A549 (cell line): ENCODE data around the gene ZBED3. TPM values are rescaled to one million over a fixed set of nuclear protein-coding genes. Genes with fewer than 3 reads are reported as not detected.

ENCODE experiments used
- ATAC-seq, 2 experiments: fragments of 200-7000 bp in 1 of 2; fragments of >200 bp in 1 of 2; cut with Nextera tagmentation in 1 of 2; cut with Tn5 transposase in 1 of 2; 3 replicates each; pipeline versions ENCODE4 v1.8.0 to v1.9.1; 2018 to 2020; ENCODE audit warnings: mild to moderate bottlenecking in 1 of 2, moderate library complexity in 1 of 2
- CTCF ChIA-PET: fragments of 300-600 bp; sonication (Branson Sonifier 250); formaldehyde crosslinking; extraction: SDS; loops from one replicate; lab custom pipeline; 2021; ENCODE audit warnings: antibody characterized with exemption, inconsistent platforms; lab: Yijun Ruan, JAX
- POLR2A ChIA-PET: fragments of 350-600 bp; formaldehyde crosslinking; extraction: SDS; loops from one replicate; lab custom pipeline; 2021; ENCODE audit warnings: antibody characterized with exemption, inconsistent platforms; lab: Yijun Ruan, JAX
- DNase-seq, 2 experiments: peaks; one replicate each; pipeline versions ENCODE4 v3.0.0 to v3.0.0-alpha.2; 2011 to 2016; ENCODE audit warnings: low read depth in 1 of 2, low spot score in 1 of 2
- FAIRE-seq: peaks from 2 replicates; lab custom pipeline; 2011; peaks lifted over from hg19 to GRCh38; lab: Jason Lieb, UNC
- H3K27ac ChIP-seq, 2 experiments: fragments of >200 bp; sonication (Bioruptor Twin); formaldehyde crosslinking; 3 replicates each; pipeline ENCODE4 v1.5.1; 2016 to 2017
- H3K4me1 ChIP-seq: fragments of >200 bp; sonication (Bioruptor Twin); formaldehyde crosslinking; 3 replicates; pipeline ENCODE4 v1.6.1; 2016
- H3K4me2 ChIP-seq: fragments of >200 bp; sonication (Bioruptor Twin); formaldehyde crosslinking; 3 replicates; pipeline ENCODE4 v1.6.1; 2016
- H3K4me3 ChIP-seq: fragments of >200 bp; sonication (Bioruptor Twin); formaldehyde crosslinking; 3 replicates; pipeline ENCODE4 v1.5.1; 2016
- H3K9me3 ChIP-seq: fragments of >200 bp; sonication (Bioruptor Twin); formaldehyde crosslinking; 3 replicates; pipeline ENCODE4 v1.6.1; 2016
- ATOH8 ChIP-seq: fragments of 250-450 bp; sonication (Bioruptor Pico); IDR thresholded peaks from 2 replicates; pipeline ENCODE4 v1.5.0; 2020; ENCODE audit warnings: low read depth, mild to moderate bottlenecking, moderate library complexity
- BHLHE40 ChIP-seq: IDR thresholded peaks from 2 replicates; pipeline ENCODE4 v1.6.1; 2012; ENCODE audit warnings: low read depth, low read length, inconsistent platforms
- CBX2 ChIP-seq: fragments of 200-600 bp; sonication (generic); IDR thresholded peaks from 2 replicates; pipeline ENCODE4 v1.6.1; 2016; ENCODE audit warnings: low read depth, mild to moderate bottlenecking, borderline replicate concordance
- CBX8 ChIP-seq: fragments of 200-600 bp; sonication (generic); IDR thresholded peaks from 2 replicates; pipeline ENCODE4 v1.6.1; 2016
- CEBPB ChIP-seq, 2 experiments: fragments of >200 bp in 1 of 2; sonication (Bioruptor Twin) in 1 of 2; formaldehyde crosslinking in 1 of 2; IDR thresholded peaks; 2 replicates each; pipeline ENCODE4 v1.6.1; 2012 to 2016
- CHD2 ChIP-seq: fragments of 150-350 bp; IDR thresholded peaks from 2 replicates; pipeline ENCODE4 v1.6.1; 2014; ENCODE audit warnings: low read length; ENCODE audit not compliant: partially characterized antibody
- CHD4 ChIP-seq: fragments of 200-600 bp; sonication (generic); IDR thresholded peaks from 2 replicates; pipeline ENCODE4 v1.6.1; 2016; ENCODE audit warnings: antibody characterized with exemption, mild to moderate bottlenecking, borderline replicate concordance
- CTCF ChIP-seq: fragments of >200 bp; sonication (Bioruptor Twin); formaldehyde crosslinking; IDR thresholded peaks from 3 replicates; pipeline ENCODE4 v1.5.1; 2016
- EHF ChIP-seq: fragments of 250-450 bp; sonication (Bioruptor Pico); IDR thresholded peaks from 2 replicates; pipeline ENCODE4 v1.5.0; 2020; ENCODE audit warnings: mild to moderate bottlenecking
- EP300 ChIP-seq, 2 experiments: fragments of >200 bp; sonication (Bioruptor Twin); formaldehyde crosslinking; IDR thresholded peaks; 2 replicates in 1 of 2; 3 replicates in 1 of 2; pipeline ENCODE4 v1.6.1; 2016 to 2017
- FOSB ChIP-seq: fragments of 250-450 bp; sonication (Bioruptor Pico); IDR thresholded peaks from 2 replicates; pipeline ENCODE4 v1.5.0; 2020; ENCODE audit warnings: mild to moderate bottlenecking, moderate library complexity
- FOSL2 ChIP-seq, 2 experiments: fragments of 450-650 bp in 1 of 2; fragments of >200 bp in 1 of 2; sonication (Bioruptor Twin) in 1 of 2; formaldehyde crosslinking; IDR thresholded peaks; 2 replicates each; pipeline versions ENCODE4 v1.5.0 to v1.6.1; 2016 to 2020; ENCODE audit warnings: mild to moderate bottlenecking in 1 of 2, moderate library complexity in 1 of 2
- GATA3 ChIP-seq: IDR thresholded peaks from 2 replicates; pipeline ENCODE4 v1.6.1; 2012; ENCODE audit warnings: borderline replicate concordance
- HDAC2 ChIP-seq: fragments of 200-600 bp; sonication (generic); IDR thresholded peaks from 2 replicates; pipeline ENCODE4 v1.6.1; 2016
- HEYL ChIP-seq: fragments of 250-450 bp; sonication (Bioruptor Pico); IDR thresholded peaks from 2 replicates; pipeline ENCODE4 v1.8.0; 2021; ENCODE audit warnings: mild to moderate bottlenecking, moderate library complexity
- HOXB13 ChIP-seq: fragments of 250-450 bp; sonication (Bioruptor Pico); IDR thresholded peaks from 2 replicates; pipeline ENCODE4 v1.5.0; 2020; ENCODE audit warnings: low read depth, mild to moderate bottlenecking, moderate library complexity
- HOXB5 ChIP-seq: fragments of 250-450 bp; sonication (Bioruptor Pico); IDR thresholded peaks from 2 replicates; pipeline ENCODE4 v1.5.0; 2020; ENCODE audit warnings: mild to moderate bottlenecking, moderate library complexity
- JUN ChIP-seq, 2 experiments: fragments of >200 bp; sonication (Bioruptor Twin); formaldehyde crosslinking; IDR thresholded peaks; 2 replicates in 1 of 2; 3 replicates in 1 of 2; pipeline ENCODE4 v1.6.1; 2016 to 2017
- JUNB ChIP-seq: fragments of >200 bp; sonication (Bioruptor Twin); formaldehyde crosslinking; IDR thresholded peaks from 2 replicates; pipeline ENCODE4 v1.6.1; 2016
- MAFK ChIP-seq: fragments of 450-650 bp; IDR thresholded peaks from 2 replicates; pipeline ENCODE4 v1.6.1; 2014; ENCODE audit not compliant: partially characterized antibody
- MYC ChIP-seq: IDR thresholded peaks from 2 replicates; pipeline ENCODE4 v1.6.1; 2012; ENCODE audit warnings: mild to moderate bottlenecking, inconsistent platforms, low read length, improper control_type of control experiment, borderline replicate concordance
- POLR2A ChIP-seq: IDR thresholded peaks from 2 replicates; pipeline ENCODE4 v1.6.1; 2012; ENCODE audit warnings: mild to moderate bottlenecking, low read length
- POLR2AphosphoS2 ChIP-seq: conservative IDR thresholded peaks from 2 replicates; pipeline ENCODE4 v1.6.1; 2012; ENCODE audit warnings: low read length, improper control_type of control experiment, inconsistent platforms
- RAD21 ChIP-seq, 2 experiments: fragments of >200 bp in 1 of 2; sonication (Bioruptor Twin) in 1 of 2; formaldehyde crosslinking in 1 of 2; IDR thresholded peaks in 1 of 2; conservative IDR thresholded peaks in 1 of 2; 2 replicates in 1 of 2; 3 replicates in 1 of 2; pipeline ENCODE4 v1.6.1; 2012 to 2018; ENCODE audit warnings: inconsistent platforms in 1 of 2
- RARB ChIP-seq: fragments of 250-450 bp; sonication (Bioruptor Pico); IDR thresholded peaks from 2 replicates; pipeline ENCODE4 v1.8.0; 2021; ENCODE audit warnings: mild to moderate bottlenecking, moderate library complexity
- RCOR1 ChIP-seq: fragments of 150-350 bp; IDR thresholded peaks from 2 replicates; pipeline ENCODE4 v1.6.1; 2014; ENCODE audit warnings: antibody characterized with exemption, low read length, low read depth
- RFX5 ChIP-seq: fragments of 450-650 bp; IDR thresholded peaks from 2 replicates; pipeline ENCODE4 v1.7.1; 2014; ENCODE audit warnings: antibody characterized with exemption, mild to moderate bottlenecking, moderate library complexity
- TP53 ChIP-seq: fragments of 250-450 bp; sonication (Bioruptor Pico); IDR thresholded peaks from 2 replicates; pipeline ENCODE4 v1.5.0; 2021; ENCODE audit warnings: mild to moderate bottlenecking, moderate library complexity
- ZC3H11A ChIP-seq: fragments of 450-650 bp; IDR thresholded peaks from 2 replicates; pipeline ENCODE4 v1.6.1; 2014; ENCODE audit warnings: antibody characterized with exemption, mild to moderate bottlenecking
- ZSCAN20 ChIP-seq: fragments of 250-450 bp; sonication (Bioruptor Pico); IDR thresholded peaks from 2 replicates; pipeline ENCODE4 v1.8.0; 2022; ENCODE audit warnings: mild to moderate bottlenecking, moderate library complexity
- WGBS: methylation state at CpG from one replicate; pipeline ENCODE4 v1.1.6; 2017; ENCODE audit errors: missing lambda C conversion rate; 5-methylcytosine and 5-hydroxymethylcytosine counted together
- polyA plus RNA-seq, 4 experiments: library from polyadenylated mRNA; depleted of rRNA in 3 of 4; stranded (reverse); fragments of >200 nt; fragmentation: RNase III in 1 of 4; extraction: RNeasy Plus Mini Kit Qiagen cat#74134 plus additional on column Dnase treatment in 1 of 4; gene quantifications; 2 replicates in 3 of 4; 3 replicates in 1 of 4; pipeline ENCODE4 v1.2.3, GENCODE V29; 2011 to 2017
- TF ChIP-seq, protein P1 (sequence below): IDR thresholded peaks from 2 replicates; pipeline ENCODE4 v1.6.1; 2012
- TF ChIP-seq, protein P2 (sequence below): fragments of >200 bp; sonication (Bioruptor Twin); formaldehyde crosslinking; IDR thresholded peaks from 2 replicates; pipeline ENCODE4 v1.6.1; 2016

The ZBED3 gene
- polyA plus RNA-seq, 2 of the 4 experiments (the other 2 are of a cell fraction) = 4.1 to 10.5 TPM

- 0% methylated on average over 1 of the region's 1 CpG for WGBS
- Histone ChIP-seq H3K9me3 (no peaks in the 10 kb centered on the region), H3K4me3 (no peak overlapping the region)
- TF ChIP-seq JUN (IDR thresholded peaks at IDR 0.05) = peak in 1 of 2 experiments; percentile 47; a peak in 2 of 5 replicates
- TF ChIP-seq CEBPB (IDR thresholded peaks at IDR 0.05) = peak; percentile 68 to 84
- TF ChIP-seq, protein P1, sequence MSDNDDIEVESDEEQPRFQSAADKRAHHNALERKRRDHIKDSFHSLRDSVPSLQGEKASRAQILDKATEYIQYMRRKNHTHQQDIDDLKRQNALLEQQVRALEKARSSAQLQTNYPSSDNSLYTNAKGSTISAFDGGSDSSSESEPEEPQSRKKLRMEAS = peak; percentile 39
- peak; percentile 67 for TF ChIP-seq MAFK
- TF ChIP-seq MYC = no peak
- TF ChIP-seq GATA3 = peak; percentile 66; the same call in 1 of the 2 replicates
- TF ChIP-seq EHF (CRISPR knock-in tag) = no peak
- TF ChIP-seq FOSL2 (IDR thresholded peaks at IDR 0.05) = peak; percentile 72
- TF ChIP-seq FOSL2 (CRISPR knock-in tag; IDR thresholded peaks at IDR 0.05) = peak; percentile 90
- TF ChIP-seq CTCF = no peak
- no peak for TF ChIP-seq HOXB13 (CRISPR knock-in tag)
- no peak for TF ChIP-seq CHD2
- no peak for TF ChIP-seq HOXB5 (CRISPR knock-in tag)
- no peak for TF ChIP-seq CBX8
- peak; percentile 82 for TF ChIP-seq JUNB
- TF ChIP-seq RAD21 (conservative IDR thresholded peaks at IDR 0.05 in 1 of 2, IDR thresholded peaks at IDR 0.05 in 1 of 2) = 0 out of 5 replicates have a peak, but pooled peaks of 1 of the 2 experiments have one; percentile 13
- TF ChIP-seq POLR2A = no peak
- no peak for TF ChIP-seq ATOH8 (CRISPR knock-in tag)
- TF ChIP-seq, all 56 proteins: peak for 8
- POLR2A ChIA-PET = interaction anchor here (0.9 to 1.0 kb wide), 2 partner anchors 47 to 359 kb away, joined by 3 read pairs; partner anchors contain the start of gene WDR41
- Histone ChIP-seq H3K27ac (peak overlapping the region; percentile 4 to 40; a peak in 4 of 6 replicates), H3K4me1 (peaks cover 15% of the 10 kb centered on the region), H3K4me2 (peak overlapping the region; percentile 47)
- ATAC-seq (peak; percentile 99), DNase-seq (peak; percentile 82 to 84), FAIRE-seq (peak; percentile 99)
- CTCF ChIA-PET = interaction anchor here (0.6 to 4.5 kb wide), 7 partner anchors 10 to 744 kb away, joined by 3 to 40 read pairs (median 4); partner anchors contain the start of gene WDR41
These were observed 46.1 kb upstream of the ZBED3 start for GRCh38 chr5:77133061-77133758.

DNA sequence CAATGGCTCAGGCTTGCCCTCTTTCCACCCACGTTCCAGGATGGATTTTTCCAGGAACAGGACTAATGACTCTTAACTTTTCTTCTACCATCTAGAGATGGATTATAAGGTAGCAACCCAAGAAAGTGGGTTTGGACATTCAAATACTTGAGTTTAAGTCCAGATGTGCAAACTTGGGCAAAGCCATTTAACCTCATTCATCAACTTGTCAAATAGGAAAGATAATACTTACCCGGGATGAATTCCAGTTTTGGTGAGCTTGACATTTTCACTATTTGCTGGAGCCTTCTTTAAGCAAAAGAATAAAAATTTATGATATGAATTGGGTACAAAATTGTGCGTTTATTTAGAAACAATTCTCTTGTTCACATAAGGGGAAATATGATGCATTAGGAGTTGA is 44.3 kb upstream of the ZBED3 start:
- FAIRE-seq = no peak
- H3K9me3 ChIP-seq = no peaks in the 10 kb centered on the region
- 77% methylated on average over 3 of the region's 3 CpGs for WGBS
- no peak for DNase-seq
- no peak overlapping the region for H3K4me2 ChIP-seq
- no peak overlapping the region; a peak in 1 of 6 replicates for H3K27ac ChIP-seq
- ATAC-seq = no peak
- POLR2A ChIA-PET = no interaction called here
- H3K4me3 ChIP-seq = no peak overlapping the region
- CTCF ChIA-PET = interaction anchor here (0.9 to 4.1 kb wide), 4 partner anchors 8 to 361 kb away, joined by 3 to 27 read pairs (median 16); partner anchors contain the start of gene WDR41
- H3K4me1 ChIP-seq = peaks cover 15% of the 10 kb centered on the region
- no peak for TF ChIP-seq CHD4
- TF ChIP-seq, protein P1 = no peak
- no peak for TF ChIP-seq BHLHE40
- TF ChIP-seq CBX2 = no peak
- TF ChIP-seq HEYL (CRISPR knock-in tag) = no peak
- TF ChIP-seq, protein P2, sequence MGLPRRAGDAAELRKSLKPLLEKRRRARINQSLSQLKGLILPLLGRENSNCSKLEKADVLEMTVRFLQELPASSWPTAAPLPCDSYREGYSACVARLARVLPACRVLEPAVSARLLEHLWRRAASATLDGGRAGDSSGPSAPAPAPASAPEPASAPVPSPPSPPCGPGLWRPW = no peak
- TF ChIP-seq EHF (CRISPR knock-in tag) = no peak
- TF ChIP-seq HDAC2 = no peak
- TF ChIP-seq ZC3H11A = no peak
- no peak for TF ChIP-seq RFX5
- TF ChIP-seq EP300 (IDR thresholded peaks at IDR 0.05) = no peak
- TF ChIP-seq FOSB (CRISPR knock-in tag) = no peak
- TF ChIP-seq RARB (CRISPR knock-in tag) = no peak
- no peak for TF ChIP-seq MAFK
- no peak for TF ChIP-seq RCOR1
- TF ChIP-seq TP53 (CRISPR knock-in tag) = no peak
- no peak for TF ChIP-seq POLR2AphosphoS2
- TF ChIP-seq CHD2 = no peak
- TF ChIP-seq ZSCAN20 (CRISPR knock-in tag) = no peak
